Measurements from ENCODE around the gene PTPN13. TPM values are rescaled to one million over a fixed set of nuclear protein-coding genes. Genes with fewer than 3 reads are reported as not detected.

The PTPN13 gene
- total RNA-seq, 1 experiment from 2014 or later = 12.5 TPM

- no TSS peak for BruUV-seq (replicated peaks)
- Histone ChIP-seq H3K4me3 (ENCODE audit: low read depth in 2 of 2, low read length in 2 of 2) (no peak overlapping the region), H3K9me3 (ENCODE audit: control insufficient read depth, insufficient read depth, low read depth, low read length) (no peaks in the 10 kb centered on the region), H3K27me3 (ENCODE audit: control insufficient read depth, insufficient read depth, low read length) (no peaks in the 10 kb centered on the region), H3K27ac (ENCODE audit: low read length) (no peak overlapping the region), H3K36me3 (ENCODE audit: control insufficient read depth, insufficient read depth, low read length) (no peaks in the 10 kb centered on the region), H3K4me1 (ENCODE audit: control insufficient read depth, insufficient read depth, low read length) (no peaks in the 10 kb centered on the region; the same call in none of the 2 replicates)
- intact Hi-C loops (cut with micrococcal nuclease; ENCODE audit: unreplicated experiment) (no loop called here), in situ Hi-C loops (cut with HindIII; ENCODE audit: low pct_unique_long_range_greater_than_20kb, low sequenced_read_pairs) (no loop called here)
- no peak for ATAC-seq
- POLR2A ChIA-PET = no interaction called here
- CTCF ChIA-PET = no interaction called here
- DNase-seq (ENCODE audit: low read depth, low spot score) = no peak
- TF ChIP-seq POLR2AphosphoS5 (IDR thresholded peaks at IDR 0.05; ENCODE audit: low read depth, low read length) = no peak
- no peak for TF ChIP-seq CTCF (IDR thresholded peaks at IDR 0.05)
- TF ChIP-seq REST (IDR thresholded peaks at IDR 0.05; ENCODE audit: insufficient read depth in 1 of 2, low read depth in 2 of 2, low read length in 1 of 2) = no peak
- no peak for TF ChIP-seq SIN3A (IDR thresholded peaks at IDR 0.05; ENCODE audit: borderline replicate concordance, insufficient read depth, low read depth, low read length)
- TF ChIP-seq TCF7L2 (IDR thresholded peaks at IDR 0.05; ENCODE audit: low read depth, low read length) = no peak
These were observed 6.0 kb downstream of the PTPN13 start for GRCh38 chr4:86600007-86600653.

- ChIA-PET CTCF (no interaction called here), POLR2A (no interaction called here)
- in situ Hi-C loops (cut with HindIII; ENCODE audit: low pct_unique_long_range_greater_than_20kb, low sequenced_read_pairs) (no loop called here), intact Hi-C loops (cut with micrococcal nuclease; ENCODE audit: unreplicated experiment) (no loop called here)
- TF ChIP-seq TCF7L2 (IDR thresholded peaks at IDR 0.05; ENCODE audit: low read depth, low read length) (no peak), CTCF (IDR thresholded peaks at IDR 0.05) (no peak), POLR2AphosphoS5 (IDR thresholded peaks at IDR 0.05; ENCODE audit: low read depth, low read length) (no peak), REST (IDR thresholded peaks at IDR 0.05; ENCODE audit: insufficient read depth in 1 of 2, low read depth in 2 of 2, low read length in 1 of 2) (no peak)
- Histone ChIP-seq H3K9me3 (ENCODE audit: control insufficient read depth, insufficient read depth, low read depth, low read length) (no peaks in the 10 kb centered on the region), H3K4me1 (ENCODE audit: control insufficient read depth, insufficient read depth, low read length) (no peaks in the 10 kb centered on the region), H3K27me3 (ENCODE audit: control insufficient read depth, insufficient read depth, low read length) (no peaks in the 10 kb centered on the region), H3K27ac (ENCODE audit: low read length) (no peak overlapping the region), H3K4me3 (ENCODE audit: low read depth in 2 of 2, low read length in 2 of 2) (no peak overlapping the region), H3K36me3 (ENCODE audit: control insufficient read depth, insufficient read depth, low read length) (no peaks in the 10 kb centered on the region)
- ATAC-seq (no peak), DNase-seq (ENCODE audit: low read depth, low spot score) (no peak)
- no TSS peak for BruUV-seq (replicated peaks)
These were observed 9.3 kb downstream of the PTPN13 start for GRCh38 chr4:86603311-86603885.

Measured in Panc1 (cell line).